Activated T-helper 1 cell treated with anti-CD3 and anti-CD28 coated beads, Interleukin-12 subunit alpha, Interleukin-12 subunit beta, Interleukin-2, Interleukin-4 antibody, amounts not matched to agents 30 ng/mL and 10 ng/mL and 1 ng/mL, durations not matched to agents 14 hours and 24 hours and 36 hours (primary cell): Measurements from ENCODE around the gene CYP2B6. TPM values are rescaled to one million over a fixed set of nuclear protein-coding genes. Genes with fewer than 3 reads are reported as not detected.
"Not testable (repeated sequence)": the region's sequence is repeated elsewhere in the genome, so short reads cannot be mapped to it uniquely, and the experiment has no call there.

ENCODE experiments used
- DNase-seq: peaks from one replicate; pipeline ENCODE4 v3.0.0; 2021; ENCODE audit warnings: low spot score
- H3K27ac Mint-ChIP-seq: one replicate; pipeline ENCODE4 v1.8.0; 2021; ENCODE audit warnings: mild to moderate bottlenecking, mixed read lengths
- H3K27me3 Mint-ChIP-seq: one replicate; pipeline ENCODE4 v1.8.0; 2022; ENCODE audit warnings: mild to moderate bottlenecking, moderate library complexity, mixed read lengths; ENCODE audit not compliant: insufficient read depth
- H3K36me3 Mint-ChIP-seq: one replicate; pipeline ENCODE4 v1.8.0; 2021; ENCODE audit warnings: low read depth, mixed read lengths
- H3K4me1 Mint-ChIP-seq: one replicate; pipeline ENCODE4 v1.8.0; 2021; ENCODE audit warnings: low read depth, mixed read lengths
- H3K4me3 Mint-ChIP-seq: one replicate; pipeline ENCODE4 v1.8.0; 2021; ENCODE audit warnings: mild to moderate bottlenecking, moderate library complexity, mixed read lengths
- H3K9me3 Mint-ChIP-seq: one replicate; pipeline ENCODE4 v1.8.0; 2021; ENCODE audit warnings: mixed read lengths
- intact Hi-C: fragments of 100-400 bp; cut with micrococcal nuclease; formaldehyde crosslinking; loops from one replicate; pipeline ENCODE4 v1.15.1; 2024
- total RNA-seq: library from RNA; stranded (reverse); gene quantifications from 2 replicates; pipeline ENCODE4 v1.2.3, GENCODE V29; 2022

The CYP2B6 gene
- total RNA-seq = not detected in 2 replicates

DNA sequence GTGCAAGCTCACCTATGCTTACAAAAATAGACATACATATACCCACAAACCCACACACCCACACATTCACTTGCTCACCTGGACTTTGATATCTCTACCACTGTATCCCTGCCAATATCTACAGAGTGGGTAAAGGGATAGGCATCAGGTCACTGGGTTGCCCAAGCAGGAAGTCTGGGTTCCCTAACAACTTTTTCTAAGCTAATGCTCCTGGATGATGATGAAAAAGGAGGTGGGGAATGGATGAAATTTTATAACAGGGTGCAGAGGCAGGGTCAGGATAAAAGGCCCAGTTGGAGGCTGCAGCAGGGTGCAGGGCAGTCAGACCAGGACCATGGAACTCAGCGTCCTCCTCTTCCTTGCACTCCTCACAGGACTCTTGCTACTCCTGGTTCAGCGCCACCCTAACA is at the start of gene CYP2B6:
Gene CYP2B6, plus strand, starts transcription at position 311 of the 410 bp plus-strand sequence. Its CDS starts 24 bp downstream, at position 335.
- no peak within 1 kb of the TSS for H3K4me3 Mint-ChIP-seq
- peaks cover 13% of the 10 kb centered on the region for H3K27me3 Mint-ChIP-seq
- no peaks in the 10 kb centered on the region for H3K4me1 Mint-ChIP-seq
- DNase-seq = no peak
- H3K27ac Mint-ChIP-seq = no peak within 1 kb of the TSS
- intact Hi-C loops = no loop called here
- no peaks in the 10 kb centered on the region for H3K36me3 Mint-ChIP-seq
- peaks cover 6% of the 10 kb centered on the region for H3K9me3 Mint-ChIP-seq

- Mint-ChIP-seq H3K27ac (no peak overlapping the region), H3K4me1 (no peaks in the 10 kb centered on the region), H3K36me3 (peaks cover 3% of the 10 kb centered on the region), H3K9me3 (no peaks in the 10 kb centered on the region), H3K4me3 (no peak overlapping the region), H3K27me3 (peaks cover 21% of the 10 kb centered on the region)
- intact Hi-C loops = no loop called here
- no peak for DNase-seq
These were observed 49.4 kb upstream of the CYP2B6 start for GRCh38 chr19:40941481-40942219.

DNA sequence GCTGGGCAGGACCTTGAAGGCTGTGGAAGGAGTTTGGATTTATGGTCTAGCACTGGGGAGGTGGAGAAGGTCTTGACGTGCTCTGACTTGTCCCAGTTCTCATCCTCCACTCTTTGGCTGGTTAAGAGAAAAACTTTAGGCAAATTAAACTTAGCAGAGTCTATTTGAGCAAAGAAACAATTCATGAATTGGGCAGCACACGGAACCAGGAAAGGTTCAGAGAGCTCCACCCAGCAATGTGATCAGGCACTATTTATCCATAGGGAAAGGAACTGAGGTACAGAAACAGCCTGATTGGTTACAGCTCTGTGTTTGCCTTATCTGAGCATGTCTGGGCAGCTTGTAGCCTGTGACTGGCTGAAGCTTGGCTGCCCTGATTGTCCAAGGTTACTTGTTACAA is 45.4 kb upstream of the CYP2B6 start:
- intact Hi-C loops = no loop called here
- Mint-ChIP-seq H3K4me3 (no peak overlapping the region), H3K9me3 (no peaks in the 10 kb centered on the region), H3K36me3 (no peaks in the 10 kb centered on the region), H3K4me1 (no peaks in the 10 kb centered on the region), H3K27me3 (peaks cover 12% of the 10 kb centered on the region), H3K27ac (no peak overlapping the region)
- DNase-seq = no peak

- no peak for DNase-seq
- H3K4me3 Mint-ChIP-seq = no peak overlapping the region
- no peak overlapping the region for H3K27ac Mint-ChIP-seq
- peaks cover 12% of the 10 kb centered on the region for H3K27me3 Mint-ChIP-seq
- no peaks in the 10 kb centered on the region for H3K36me3 Mint-ChIP-seq
- H3K9me3 Mint-ChIP-seq = no peaks in the 10 kb centered on the region
- H3K4me1 Mint-ChIP-seq = no peaks in the 10 kb centered on the region
- intact Hi-C loops = no loop called here
These were observed 44.0 kb upstream of the CYP2B6 start for GRCh38 chr19:40947114-40947513.

- no peak for DNase-seq
- intact Hi-C loops = no loop called here
These were observed 43.5 kb upstream of the CYP2B6 start for GRCh38 chr19:40947573-40947972.

GRCh38 chr19:40948580-40949299 is 42.3 kb upstream of the CYP2B6 start:
- DNase-seq = no peak
- Mint-ChIP-seq H3K27ac (no peak overlapping the region), H3K4me3 (no peak overlapping the region), H3K27me3 (peaks cover 14% of the 10 kb centered on the region), H3K36me3 (no peaks in the 10 kb centered on the region), H3K9me3 (peaks cover 16% of the 10 kb centered on the region), H3K4me1 (no peaks in the 10 kb centered on the region)
- intact Hi-C loops = no loop called here

More at GRCh38 chr19:40947573-40947972, 43.5 kb upstream of the CYP2B6 start:
- H3K36me3 Mint-ChIP-seq = no peaks in the 10 kb centered on the region
- no peak overlapping the region for H3K4me3 Mint-ChIP-seq
- H3K4me1 Mint-ChIP-seq = no peaks in the 10 kb centered on the region
- no peak overlapping the region for H3K27ac Mint-ChIP-seq
- peaks cover 13% of the 10 kb centered on the region for H3K27me3 Mint-ChIP-seq
- peaks cover 4% of the 10 kb centered on the region for H3K9me3 Mint-ChIP-seq

DNA sequence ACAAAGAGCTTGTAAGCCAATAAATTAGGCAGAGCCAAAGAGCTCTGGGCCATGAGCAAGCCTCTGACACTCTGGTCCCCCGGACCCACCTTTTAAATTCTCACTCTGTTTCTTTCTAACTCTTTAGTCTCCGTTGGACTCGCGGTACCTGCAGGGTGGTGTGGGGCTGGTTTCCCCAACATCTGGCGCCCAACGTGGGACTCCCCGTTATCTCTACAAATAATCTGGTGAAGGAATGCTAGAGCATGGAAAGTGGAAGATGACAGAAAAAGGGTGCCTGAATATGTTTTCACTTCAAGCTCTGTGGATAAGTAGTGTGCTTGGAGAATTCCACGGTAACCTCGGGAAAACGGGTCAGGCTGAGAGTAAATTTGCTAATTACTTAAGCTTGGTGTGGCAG is 36.5 kb upstream of the CYP2B6 start:
- DNase-seq = no peak
- Mint-ChIP-seq H3K4me1 (no peaks in the 10 kb centered on the region), H3K27me3 (peaks cover 4% of the 10 kb centered on the region), H3K27ac (no peak overlapping the region), H3K36me3 (peaks cover 4% of the 10 kb centered on the region), H3K9me3 (peaks cover 43% of the 10 kb centered on the region), H3K4me3 (no peak overlapping the region)
- intact Hi-C loops = no loop called here

DNA sequence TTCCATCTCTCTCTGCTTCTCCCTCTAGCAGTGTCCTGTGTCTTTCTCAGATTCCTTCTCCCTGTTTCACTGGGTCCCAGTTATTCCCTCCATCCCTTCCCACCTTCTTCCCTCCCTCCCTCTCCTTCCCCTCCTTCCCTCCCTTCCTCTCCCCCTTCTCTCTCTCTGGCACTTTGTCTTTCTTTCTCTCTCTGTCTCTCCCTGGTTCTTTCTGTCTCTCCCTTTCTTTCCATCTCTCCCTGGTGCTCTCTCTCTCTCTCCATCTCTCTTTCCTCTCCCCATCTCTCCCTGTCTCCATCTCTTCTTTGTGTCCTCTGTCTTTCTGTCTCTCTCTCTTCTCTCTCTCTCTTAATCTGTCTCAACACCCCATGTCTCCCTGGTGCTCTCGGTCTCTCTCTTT is 31.7 kb upstream of the CYP2B6 start:
- Mint-ChIP-seq H3K27me3 (peaks cover 18% of the 10 kb centered on the region), H3K27ac (no peak overlapping the region), H3K9me3 (peaks cover 21% of the 10 kb centered on the region), H3K36me3 (peaks cover 3% of the 10 kb centered on the region), H3K4me3 (no peak overlapping the region), H3K4me1 (no peaks in the 10 kb centered on the region)
- intact Hi-C loops = no loop called here
- no peak for DNase-seq

DNA sequence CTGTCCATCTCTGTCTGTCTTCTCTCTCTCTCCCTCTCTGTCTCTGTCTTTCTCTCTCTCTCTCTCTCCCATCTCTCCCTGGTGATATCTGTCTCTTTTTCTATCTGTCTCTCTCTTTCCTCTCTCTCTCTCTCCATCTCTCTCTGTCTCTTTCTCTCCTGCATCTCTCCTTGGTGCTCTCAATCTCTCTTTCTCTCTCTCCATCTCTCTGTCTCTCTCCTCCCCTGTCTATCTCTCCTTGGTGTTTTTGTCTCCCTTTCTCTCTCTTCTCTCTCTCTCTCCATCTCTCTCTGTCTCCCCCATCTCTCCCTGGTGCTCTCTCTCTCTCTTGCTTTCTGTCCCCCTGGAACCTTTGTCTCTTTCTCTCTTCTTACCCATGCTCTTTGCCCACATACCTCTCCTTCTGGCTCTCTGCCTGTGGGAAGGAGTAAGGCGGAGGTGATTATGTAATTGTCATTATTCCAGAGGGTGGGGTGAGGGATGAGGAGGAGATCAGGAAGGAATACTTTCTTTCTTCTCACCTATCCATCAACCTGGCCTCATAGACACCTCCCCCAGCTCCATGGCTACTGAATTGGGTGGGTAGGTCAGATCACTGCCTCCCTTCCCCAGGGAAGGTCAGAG is 30.9 kb upstream of the CYP2B6 start:
- DNase-seq = no peak
- peaks cover 18% of the 10 kb centered on the region for H3K27me3 Mint-ChIP-seq
- H3K27ac Mint-ChIP-seq = no peak overlapping the region
- intact Hi-C loops = no loop called here
- no peak overlapping the region for H3K4me3 Mint-ChIP-seq
- H3K36me3 Mint-ChIP-seq = no peaks in the 10 kb centered on the region
- no peaks in the 10 kb centered on the region for H3K4me1 Mint-ChIP-seq
- H3K9me3 Mint-ChIP-seq = peaks cover 13% of the 10 kb centered on the region

DNA sequence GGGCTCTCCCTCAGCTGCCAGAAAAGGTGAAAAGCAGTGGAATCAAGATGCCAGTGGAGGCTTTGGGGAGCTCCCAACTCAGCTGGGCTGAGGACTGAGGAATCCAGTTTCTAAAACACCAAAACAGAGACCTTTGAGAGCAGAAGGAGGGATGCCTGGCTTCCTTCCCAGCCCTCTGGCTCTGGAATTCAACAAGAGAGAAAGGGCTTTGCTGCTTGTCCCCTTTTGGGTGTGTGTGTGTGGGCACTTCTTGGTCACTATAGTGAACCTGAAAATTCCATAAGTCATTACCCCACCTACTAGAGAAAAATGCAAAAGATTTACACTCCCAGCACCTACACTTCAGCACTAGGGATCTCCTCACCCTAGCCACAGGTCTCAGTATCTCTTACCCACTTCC is 30.3 kb upstream of the CYP2B6 start:
- Mint-ChIP-seq H3K9me3 (peaks cover 9% of the 10 kb centered on the region), H3K27me3 (peaks cover 18% of the 10 kb centered on the region), H3K4me1 (no peaks in the 10 kb centered on the region), H3K36me3 (no peaks in the 10 kb centered on the region), H3K4me3 (no peak overlapping the region), H3K27ac (no peak overlapping the region)
- intact Hi-C loops = no loop called here
- DNase-seq = no peak

DNA sequence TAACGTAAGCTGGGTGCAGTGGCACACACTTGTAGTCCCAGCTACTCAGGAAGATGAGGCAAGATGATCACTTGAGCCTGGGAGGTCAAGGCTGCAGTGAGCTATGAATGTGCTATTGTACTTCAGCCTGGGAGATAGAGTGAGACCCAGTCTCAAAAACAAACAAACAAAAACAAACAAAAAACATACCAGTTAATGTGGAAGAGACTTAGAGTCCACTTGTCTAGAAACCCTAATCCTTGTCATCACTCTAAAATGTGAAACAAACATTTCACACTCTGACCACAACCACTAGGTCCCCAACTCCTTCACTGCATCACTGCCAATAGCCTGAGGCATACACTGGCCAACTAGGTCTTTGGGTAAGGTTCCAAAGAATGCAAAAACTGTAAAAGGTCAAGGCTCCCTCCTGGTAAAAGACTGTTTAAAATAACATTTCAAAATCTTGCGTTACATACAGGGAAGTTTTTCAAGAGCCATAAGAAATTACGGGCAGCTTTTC is 28.6 kb upstream of the CYP2B6 start:
- Mint-ChIP-seq H3K4me3 (no peak overlapping the region), H3K9me3 (peaks cover 5% of the 10 kb centered on the region), H3K27ac (no peak overlapping the region), H3K27me3 (peaks cover 16% of the 10 kb centered on the region), H3K36me3 (peaks cover under 1% of the 10 kb centered on the region), H3K4me1 (no peaks in the 10 kb centered on the region)
- no peak for DNase-seq
- intact Hi-C loops = no loop called here

DNA sequence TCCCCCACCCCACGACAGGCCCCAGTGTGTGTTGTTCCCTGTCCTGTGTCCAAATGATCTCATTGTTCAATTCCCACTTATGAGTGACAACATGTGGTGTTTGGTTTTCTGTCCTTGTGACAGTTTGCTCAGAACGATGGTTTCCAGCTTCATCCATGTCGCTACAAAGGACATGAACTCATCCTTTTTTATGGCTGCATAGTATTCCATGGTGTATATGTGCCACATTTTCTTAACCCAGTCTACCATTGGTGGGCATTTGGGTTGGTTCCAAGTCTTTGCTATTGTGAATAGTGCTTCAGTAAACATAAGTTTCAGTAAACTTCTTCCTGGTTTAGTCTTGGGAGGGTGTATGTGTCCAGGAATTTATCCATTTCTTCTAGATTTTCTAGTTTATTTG is 26.7 kb upstream of the CYP2B6 start:
- H3K36me3 Mint-ChIP-seq, H3K27ac Mint-ChIP-seq, H3K4me3 Mint-ChIP-seq, H3K9me3 Mint-ChIP-seq, intact Hi-C loops, DNase-seq, H3K4me1 Mint-ChIP-seq: not testable (repeated sequence)
- H3K27me3 Mint-ChIP-seq = peaks cover 16% of the 10 kb centered on the region

DNA sequence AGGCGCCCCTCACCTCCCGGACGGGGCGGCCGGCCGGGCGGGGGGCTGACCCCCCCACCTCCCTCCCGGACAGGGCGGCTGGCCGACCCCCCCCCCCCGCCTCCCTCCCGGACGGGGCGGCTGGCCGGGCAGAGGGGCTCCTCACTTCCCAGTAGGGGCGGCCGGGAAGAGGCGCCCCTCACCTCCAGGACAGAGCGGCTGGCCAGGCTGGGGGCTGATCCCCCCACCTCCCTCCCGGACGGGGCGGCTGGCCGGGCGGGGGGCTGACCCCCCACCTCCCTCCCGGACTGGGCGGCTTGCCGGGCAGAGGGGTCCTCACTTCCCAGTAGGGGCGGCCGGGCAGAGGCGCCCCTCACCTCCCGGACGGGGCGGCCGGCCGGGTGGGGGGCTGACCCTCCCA is 25.7 kb upstream of the CYP2B6 start:
- H3K27ac Mint-ChIP-seq, H3K4me3 Mint-ChIP-seq, DNase-seq, intact Hi-C loops, H3K36me3 Mint-ChIP-seq, H3K9me3 Mint-ChIP-seq: not testable (repeated sequence)
- Mint-ChIP-seq H3K27me3 (peaks cover 16% of the 10 kb centered on the region), H3K4me1 (peaks cover 20% of the 10 kb centered on the region)
